Coronary artery (tissue), 2 donors: ENCODE measurements around the gene OCA2.
"Not testable (repeated sequence)": the region's sequence is repeated elsewhere in the genome, so short reads cannot be mapped to it uniquely, and the experiment has no call there.

Experiments used
- DNase-seq: peaks from one replicate; pipeline ENCODE4 v3.0.0-alpha.2; 2017; ENCODE audit warnings: low spot score
- H3K27ac ChIP-seq, 2 donors: fragments of 200-600 bp; sonication (generic); one replicate each; pipeline ENCODE4 v1.5.1; 2016 to 2019
- H3K4me3 ChIP-seq: fragments of 200-600 bp; sonication (generic); 2 replicates; pipeline ENCODE4 v1.5.1; 2016; ENCODE audit warnings: mild to moderate bottlenecking, moderate library complexity
- CTCF ChIP-seq: fragments of 200-600 bp; sonication (generic); IDR thresholded peaks from one replicate; pipeline ENCODE4 v1.5.1; 2019; ENCODE audit warnings: antibody characterized with exemption

OCA2 gene

DNA sequence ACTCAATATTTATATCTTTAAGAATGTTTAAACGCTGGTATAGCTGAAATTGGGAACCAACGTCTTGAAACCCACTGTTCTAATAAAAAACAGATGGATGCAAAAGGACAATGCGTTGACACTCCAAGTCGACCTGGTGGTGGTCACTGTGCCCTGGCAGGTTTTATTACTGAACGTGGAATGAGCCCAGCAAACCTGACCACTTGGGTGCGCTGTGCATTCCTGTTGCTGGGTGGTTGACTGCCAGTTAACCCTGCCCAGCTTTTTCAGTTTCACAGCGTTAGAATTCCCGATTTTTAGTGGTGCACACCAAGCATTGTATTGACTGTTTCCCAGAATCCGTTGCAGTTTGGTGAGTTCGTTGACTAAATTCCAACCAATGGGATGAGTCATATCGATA lies 384.4 kb downstream of the OCA2 start:
- H3K27ac ChIP-seq = no peak overlapping the region
- H3K4me3 ChIP-seq = no peak overlapping the region
- TF ChIP-seq CTCF = no peak
- DNase-seq = no peak

DNA sequence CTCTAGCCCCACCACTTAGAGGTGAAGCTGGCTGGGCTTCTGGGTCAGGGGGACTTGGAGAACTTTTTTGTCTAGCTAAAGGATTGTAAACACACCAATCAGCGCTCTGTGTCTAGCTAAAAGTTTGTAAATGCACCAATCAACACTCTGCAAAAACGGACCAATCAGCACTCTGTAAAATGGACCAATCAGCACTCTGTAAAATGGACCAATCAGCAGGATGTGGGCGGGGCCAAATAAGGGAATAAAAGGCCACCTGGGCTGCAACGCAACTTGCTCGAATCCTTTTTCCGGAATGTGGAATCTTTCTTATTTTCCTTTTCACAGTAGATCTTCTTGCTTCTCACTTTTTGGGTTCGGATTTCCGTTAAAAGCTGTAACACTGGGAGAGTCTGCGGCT lies 385.3 kb downstream of the OCA2 start:
- not testable (repeated sequence) for DNase-seq, H3K4me3 ChIP-seq, H3K27ac ChIP-seq

DNA sequence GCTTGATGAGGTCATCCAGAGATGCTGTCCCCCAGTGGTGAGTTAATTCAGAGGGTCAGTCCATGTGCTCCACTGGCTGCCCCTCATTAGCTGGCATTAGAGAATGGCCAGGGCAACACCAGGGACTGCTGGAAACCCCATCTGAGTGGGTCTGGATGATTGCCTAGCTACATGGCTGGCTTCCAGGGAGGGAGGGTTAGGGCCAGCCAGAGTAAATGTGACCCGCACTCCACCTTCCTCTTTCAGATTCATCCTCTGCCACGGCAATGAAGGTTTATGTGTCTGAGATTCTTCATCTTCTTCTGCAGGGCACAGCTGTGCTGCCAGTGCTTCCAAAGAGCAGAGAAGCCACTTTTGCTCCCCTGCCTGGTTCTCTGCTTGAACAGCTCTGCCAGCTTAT lies 391.9 kb downstream of the OCA2 start:
- no peak for TF ChIP-seq CTCF

GRCh38 chr15:27706300-27706699 lies 392.8 kb downstream of the OCA2 start:
- no peak for DNase-seq
- Histone ChIP-seq H3K27ac (no peak overlapping the region), H3K4me3 (no peak overlapping the region)
- no peak for TF ChIP-seq CTCF

More for the DNA sequence above, 391.9 kb downstream of the OCA2 start:
- no peak for DNase-seq
- Histone ChIP-seq H3K27ac (no peak overlapping the region), H3K4me3 (no peak overlapping the region)

DNA sequence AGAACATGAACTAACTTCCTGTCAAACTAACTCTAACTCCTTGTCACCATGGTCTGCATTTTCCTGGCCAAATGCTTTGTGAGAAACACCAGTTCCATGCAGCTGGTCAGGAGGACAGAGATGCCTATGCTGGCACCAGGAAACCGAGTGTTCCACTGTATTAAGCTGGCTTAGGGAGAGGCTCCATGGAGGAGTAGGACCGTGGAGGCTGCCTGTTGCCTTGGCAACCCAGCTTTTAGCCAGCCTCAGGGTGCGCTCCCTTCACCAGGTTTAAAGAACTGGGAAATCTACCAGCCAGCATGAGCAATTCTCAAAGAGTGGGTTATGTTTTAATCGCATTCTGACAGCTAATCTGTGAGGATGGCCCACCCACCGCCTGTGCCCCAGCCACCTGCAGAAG lies 394.1 kb downstream of the OCA2 start:
- no peak for TF ChIP-seq CTCF
- no peak for DNase-seq
- Histone ChIP-seq H3K4me3 (no peak overlapping the region), H3K27ac (no peak overlapping the region)
